ENCODE data around the gene TFPT. TPM values are rescaled to one million over a fixed set of nuclear protein-coding genes. Genes with fewer than 3 reads are reported as not detected.

Gene TFPT
- total RNA-seq, 1 experiment from 2014 or later, result 26.6 TPM

DNA sequence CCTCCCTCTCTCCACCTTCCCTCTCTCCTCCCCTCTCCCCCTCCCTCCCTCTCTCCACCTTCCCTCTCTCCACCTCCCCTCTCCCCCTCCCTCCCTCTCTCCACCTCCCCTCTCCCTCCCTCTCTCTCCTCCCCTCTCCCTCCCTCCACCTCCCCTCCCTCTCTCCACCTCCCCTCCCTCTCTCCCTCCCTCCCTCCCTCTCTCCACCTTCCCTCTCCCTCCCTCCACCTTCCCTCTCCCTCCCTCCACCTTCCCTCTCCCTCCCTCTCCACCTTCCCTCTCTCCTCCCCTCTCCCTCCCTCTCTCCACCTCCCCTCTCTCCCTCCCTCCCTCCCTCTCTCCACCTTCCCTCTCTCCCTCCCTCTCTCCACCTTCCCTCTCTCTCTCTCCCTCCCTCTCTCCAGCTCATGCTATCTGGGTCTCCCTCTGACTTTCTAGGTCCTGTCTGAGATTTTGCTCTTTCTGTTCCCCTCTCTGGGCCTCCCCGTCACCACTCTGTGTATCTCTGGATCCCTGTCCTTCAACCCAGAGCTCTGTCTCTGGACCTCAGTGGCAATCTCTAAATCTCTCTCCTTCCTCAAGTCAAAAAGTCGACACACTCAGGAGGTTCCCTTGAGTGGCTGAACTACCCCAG lies 18.6 kb upstream of the TFPT start:
- H3K9ac ChIP-seq (ENCODE audit: extremely low read depth, insufficient read length, low read length), result no peak overlapping the region
- no peak overlapping the region for H2BK120ac ChIP-seq (ENCODE audit: low read depth, low read length, poor library complexity, severe bottlenecking)
- no peaks in the 10 kb centered on the region for H3K4me1 ChIP-seq (ENCODE audit: insufficient read depth, low read length)
- no peak for TF ChIP-seq CTCF (conservative IDR thresholded peaks at IDR 0.05)
- H2BK12ac ChIP-seq (ENCODE audit: insufficient read length, low read depth, low read length), result no peak overlapping the region
- H3K27me3 ChIP-seq (ENCODE audit: insufficient read depth, low read length), result no peaks in the 10 kb centered on the region
- peak overlapping the region; percentile 30; the same call in 1 of the 2 replicates for H3K4ac ChIP-seq (ENCODE audit: low read depth, low read length)
- no CpG with 5 or more reads among the region's 2 CpGs for WGBS (ENCODE audit: extremely low coverage, insufficient read length, low lambda C conversion rate)
- Mint-ChIP-seq H3K27ac (peak overlapping the region in 2 of 3 experiments; percentile 23 to 93; a peak in 5 of 7 replicates), H3K4me1 (peaks cover 18 to 19% of the 10 kb centered on the region in 2 experiments), H3K27me3 (ENCODE audit: low read depth) (peaks cover 1% of the 10 kb centered on the region; the same call in 1 of the 2 replicates), H3K9me3 (peaks cover 11 to 12% of the 10 kb centered on the region in 2 experiments), H3K4me3 (peak overlapping the region in 1 of 2 experiments; percentile 27; a peak in 2 of 5 replicates), H3K36me3 (ENCODE audit: insufficient read depth in 1 of 3, low read depth in 3 of 3) (peaks cover 23 to 48% (median 34%) of the 10 kb centered on the region in 3 experiments)
- H3K56ac ChIP-seq (ENCODE audit: insufficient read length, low read depth, low read length), result peak overlapping the region; percentile 38
- peaks cover 3% of the 10 kb centered on the region for H4K20me1 ChIP-seq (ENCODE audit: control insufficient read depth, insufficient read depth, insufficient read length)
- H3K9me3 ChIP-seq (ENCODE audit: control insufficient read depth, low read depth, low read length), result peaks cover 4% of the 10 kb centered on the region
- H3T11ph ChIP-seq (ENCODE audit: low read length), result no peak overlapping the region
- no peak overlapping the region for H2BK5ac ChIP-seq (ENCODE audit: insufficient read length, low read length)
- no peak overlapping the region for H3K4me2 ChIP-seq (ENCODE audit: insufficient read depth, insufficient read length, low read length)
- H4K91ac ChIP-seq (ENCODE audit: insufficient read length, low read depth, low read length), result peak overlapping the region; percentile 23
- H4K5ac ChIP-seq (ENCODE audit: insufficient read length, low read depth, low read length), result peak overlapping the region; percentile 18
- no peak for DNase-seq
- H3K14ac ChIP-seq (ENCODE audit: insufficient read depth, low read length), result no peak overlapping the region
- H3K23me2 ChIP-seq (ENCODE audit: insufficient read length, low read depth, low read length, poor library complexity, severe bottlenecking), result peaks cover 15% of the 10 kb centered on the region
- no peak overlapping the region for H2AFZ ChIP-seq (ENCODE audit: low read length)
- no peak overlapping the region for H3K18ac ChIP-seq (ENCODE audit: insufficient read length, low read depth, low read length)
- no peak overlapping the region for H3K27ac ChIP-seq (ENCODE audit: insufficient read length, low read depth, low read length)
- peaks cover 8% of the 10 kb centered on the region; the same call in 1 of the 2 replicates for H3K79me2 ChIP-seq (ENCODE audit: insufficient read depth, low read length)
- peak overlapping the region; percentile 52 for H4K8ac ChIP-seq (replicated peaks; ENCODE audit: insufficient read length, low read depth, low read length)
- peaks cover 10% of the 10 kb centered on the region for H3K79me1 ChIP-seq (ENCODE audit: insufficient read depth, low read depth, low read length, poor library complexity, severe bottlenecking)
- H3K23ac ChIP-seq (ENCODE audit: insufficient read length, low read depth, low read length), result no peak overlapping the region
- no peak overlapping the region for H2AK5ac ChIP-seq (ENCODE audit: insufficient read length, low read length)
- no peak overlapping the region for H2BK20ac ChIP-seq (ENCODE audit: low read depth, low read length, poor library complexity, severe bottlenecking)
- H2BK15ac ChIP-seq (ENCODE audit: low read depth, low read length), result no peak overlapping the region

All from H9 (cell line).